GM03348 (cell line): ENCODE measurements around the gene RALB.

Source experiments
- DNase-seq: peaks from one replicate; pipeline ENCODE4 v3.0.0; 2012; ENCODE audit warnings: low spot score

Gene RALB

GRCh38 chr2:120262761-120263428 is 10.2 kb downstream of the RALB start:
- DNase-seq: peak; percentile 56

GRCh38 chr2:120265006-120265405 is 12.4 kb downstream of the RALB start:
- DNase-seq: no peak

GRCh38 chr2:120267348-120267747 is 14.7 kb downstream of the RALB start:
- no peak for DNase-seq

- no peak for DNase-seq
These were observed 16.6 kb downstream of the RALB start for GRCh38 chr2:120269076-120269744.

- DNase-seq: no peak
These were observed 17.2 kb downstream of the RALB start for GRCh38 chr2:120269816-120270215.

- DNase-seq: no peak
These were observed 19.2 kb downstream of the RALB start for GRCh38 chr2:120271711-120272379.

- DNase-seq: no peak
These were observed 20.3 kb downstream of the RALB start for GRCh38 chr2:120272763-120273481.

GRCh38 chr2:120275617-120276400 is 23.2 kb downstream of the RALB start:
- DNase-seq: no peak

- no peak for DNase-seq
These were observed 25.0 kb downstream of the RALB start for GRCh38 chr2:120277505-120278205.

GRCh38 chr2:120278901-120279300 is 26.2 kb downstream of the RALB start:
- no peak for DNase-seq

GRCh38 chr2:120279708-120280107 is 27.1 kb downstream of the RALB start:
- no peak for DNase-seq

- DNase-seq: no peak
These were observed 31.0 kb downstream of the RALB start for GRCh38 chr2:120283649-120284048.

GRCh38 chr2:120285056-120285455 is 32.4 kb downstream of the RALB start:
- no peak for DNase-seq

GRCh38 chr2:120287183-120288015 is 34.7 kb downstream of the RALB start:
- peak; percentile 81 for DNase-seq

GRCh38 chr2:120288016-120288373 is 35.3 kb downstream of the RALB start:
- no peak for DNase-seq

GRCh38 chr2:120289221-120289906 is 36.7 kb downstream of the RALB start:
- peak; percentile 36 for DNase-seq

- DNase-seq: no peak
These were observed 38.1 kb downstream of the RALB start for GRCh38 chr2:120290737-120291136.

- peak; percentile 41 for DNase-seq
These were observed 39.0 kb downstream of the RALB start for GRCh38 chr2:120291401-120292311.
